HepG2 (cell line): ENCODE results near the gene ABCC3. TPM values are rescaled to one million over a fixed set of nuclear protein-coding genes. Genes with fewer than 3 reads are reported as not detected.
A peak's percentile ranks its signal among the peaks of the same experiment; 100 is the strongest.

ENCODE experiments used
- ATF2 ChIP-seq: sonication (generic); formaldehyde crosslinking; IDR thresholded peaks from 2 replicates; pipeline ENCODE4 v1.4.0; 2020; ENCODE audit warnings: missing genetic modification reagents
- CENPBD1 ChIP-seq: sonication (generic); formaldehyde crosslinking; IDR thresholded peaks from 2 replicates; pipeline ENCODE4 v1.8.0; 2022; ENCODE audit warnings: missing genetic modification reagents, low read depth, mild to moderate bottlenecking, borderline replicate concordance
- EEA1 ChIP-seq: sonication (generic); formaldehyde crosslinking; IDR thresholded peaks from 2 replicates; pipeline ENCODE4 v1.5.1; 2020; ENCODE audit warnings: mild to moderate bottlenecking, missing genetic modification reagents, borderline replicate concordance
- ETV6 ChIP-seq: sonication (generic); formaldehyde crosslinking; conservative IDR thresholded peaks from 2 replicates; pipeline ENCODE4 v1.4.0; 2020; ENCODE audit warnings: missing genetic modification reagents
- FOXA1 ChIP-seq, 2 experiments: fragments of 450-650 bp in 1 of 2; sonication (generic) in 1 of 2; formaldehyde crosslinking in 1 of 2; IDR thresholded peaks; 2 replicates each; pipeline versions ENCODE4 v1.4.0 to v1.6.1; 2016 to 2020; ENCODE audit warnings: missing genetic modification reagents in 1 of 2
- HDAC2 ChIP-seq: sonication (generic); formaldehyde crosslinking; IDR thresholded peaks from 2 replicates; pipeline ENCODE4 v1.4.0; 2020; ENCODE audit warnings: missing genetic modification reagents
- HMGXB3 ChIP-seq: sonication (generic); formaldehyde crosslinking; IDR thresholded peaks from 2 replicates; pipeline ENCODE4 v1.4.0; 2020; ENCODE audit warnings: missing genetic modification reagents, borderline replicate concordance
- MLX ChIP-seq: IDR thresholded peaks from 2 replicates; pipeline ENCODE4 v1.6.1; 2016
- NPAS2 ChIP-seq: sonication (generic); formaldehyde crosslinking; IDR thresholded peaks from 2 replicates; pipeline ENCODE4 v1.8.0; 2022; ENCODE audit warnings: mild to moderate bottlenecking, missing genetic modification reagents, borderline replicate concordance
- NR2F1 ChIP-seq, 2 experiments: fragments of 450-650 bp in 1 of 2; formaldehyde crosslinking in 1 of 2; IDR thresholded peaks; 2 replicates each; pipeline versions ENCODE4 v1.5.0 to v1.6.1; 2016 to 2020; ENCODE audit warnings: mild to moderate bottlenecking in 1 of 2, missing compliant biosample characterization in 1 of 2, missing genetic modification reagents in 1 of 2, moderate library complexity in 1 of 2
- PHF8 ChIP-seq: sonication (generic); formaldehyde crosslinking; IDR thresholded peaks from 2 replicates; pipeline ENCODE4 v1.5.0; 2020; ENCODE audit warnings: missing genetic modification reagents
- SUZ12 ChIP-seq: fragments of 150-350 bp; IDR thresholded peaks from 2 replicates; pipeline ENCODE4 v1.6.1; 2014; ENCODE audit warnings: low read depth, low read length
- TCF7L2 ChIP-seq: IDR thresholded peaks from 2 replicates; pipeline ENCODE4 v1.6.1; 2011; ENCODE audit warnings: mild to moderate bottlenecking, low read depth, low read length, moderate library complexity
- THYN1 ChIP-seq: sonication (generic); formaldehyde crosslinking; IDR thresholded peaks from 2 replicates; pipeline ENCODE4 v1.8.1; 2023; ENCODE audit warnings: low read depth, mild to moderate bottlenecking, moderate library complexity, missing genetic modification reagents, borderline replicate concordance
- ZBTB38 ChIP-seq: sonication (generic); formaldehyde crosslinking; IDR thresholded peaks from 2 replicates; pipeline ENCODE4 v1.5.1; 2020; ENCODE audit warnings: mild to moderate bottlenecking, missing genetic modification reagents
- ZFP37 ChIP-seq: sonication (generic); formaldehyde crosslinking; IDR thresholded peaks from 2 replicates; pipeline ENCODE4 v1.4.0; 2020; ENCODE audit warnings: missing genetic modification reagents, borderline replicate concordance
- ZHX1 ChIP-seq: sonication (generic); formaldehyde crosslinking; IDR thresholded peaks from 2 replicates; pipeline ENCODE4 v1.8.1; 2022; ENCODE audit warnings: low read depth, mild to moderate bottlenecking, missing genetic modification reagents
- ZNF296 ChIP-seq: sonication (generic); formaldehyde crosslinking; conservative IDR thresholded peaks from 2 replicates; pipeline ENCODE4 v1.5.0; 2020; ENCODE audit warnings: mild to moderate bottlenecking, missing genetic modification reagents
- ZNF432 ChIP-seq: sonication (generic); formaldehyde crosslinking; IDR thresholded peaks from 2 replicates; pipeline ENCODE4 v1.5.0; 2020; ENCODE audit warnings: missing genetic modification reagents, mild to moderate bottlenecking, borderline replicate concordance
- ZNF841 ChIP-seq: sonication (generic); formaldehyde crosslinking; IDR thresholded peaks from 2 replicates; pipeline ENCODE4 v1.8.1; 2023; ENCODE audit warnings: missing genetic modification reagents, borderline replicate concordance
- polyA plus RNA-seq, 8 experiments: library from polyadenylated mRNA; depleted of rRNA in 3 of 8; stranded (reverse) in 7 of 8; unstranded in 1 of 8; fragments of >200 nt; fragmentation: Illumina TruSeq in 4 of 8; extraction: Trizol in 4 of 8; gene quantifications; 2 replicates each; pipeline versions ENCODE4 v1.2.1 to v1.2.3, GENCODE V29; 2011 to 2016; ENCODE audit warnings: low read depth in 4 of 8, missing spikeins in 1 of 8, mixed read lengths in 1 of 8; ENCODE audit not compliant: insufficient read depth in 1 of 8
- total RNA-seq, 5 experiments: library from RNA; depleted of rRNA; stranded (reverse); fragments of >200 nt; fragmentation: Illumina TruSeq; extraction: Trizol; gene quantifications; 2 replicates each; pipeline ENCODE4 v1.2.3, GENCODE V29; 2016; ENCODE audit warnings: low read depth in 1 of 5

Gene ABCC3
- total and polyA plus RNA-seq, 2 of the 13 experiments (the other 11 are each of a cell fraction or from before 2014, with no cell fraction given), result 25.2 to 50.7 TPM

- TF ChIP-seq HMGXB3 (CRISPR knock-in tag), result peak; percentile 53; the same call in 1 of the 2 replicates
- TF ChIP-seq ZNF296 (CRISPR knock-in tag), result no peak
- TF ChIP-seq PHF8 (CRISPR knock-in tag), result peak; percentile 68
- no peak for TF ChIP-seq CENPBD1 (CRISPR knock-in tag)
- no peak for TF ChIP-seq MLX (CRISPR knock-in tag)
- 0 out of 2 replicates have a peak, but pooled peaks have one; percentile 12 for TF ChIP-seq SUZ12
- peak; percentile 50; the same call in 1 of the 2 replicates for TF ChIP-seq ATF2 (CRISPR knock-in tag)
- TF ChIP-seq ZNF841 (CRISPR knock-in tag), result no peak
- no peak for TF ChIP-seq NPAS2 (CRISPR knock-in tag)
- TF ChIP-seq ETV6 (CRISPR knock-in tag), result peak; percentile 74; the same call in 1 of the 2 replicates
- peak; percentile 66; the same call in 1 of the 2 replicates for TF ChIP-seq HDAC2
- no peak for TF ChIP-seq FOXA1 (IDR thresholded peaks at IDR 0.05)
- no peak for TF ChIP-seq FOXA1 (CRISPR knock-in tag; IDR thresholded peaks at IDR 0.05)
- TF ChIP-seq ZBTB38 (CRISPR knock-in tag), result peak; percentile 78
- TF ChIP-seq ZNF432 (CRISPR knock-in tag), result no peak
- no peak for TF ChIP-seq THYN1 (CRISPR knock-in tag)
- TF ChIP-seq NR2F1 (CRISPR knock-in tag; IDR thresholded peaks at IDR 0.05), result no peak; a peak in 1 of 4 replicates
- no peak for TF ChIP-seq TCF7L2
- no peak for TF ChIP-seq ZHX1 (CRISPR knock-in tag)
- no peak for TF ChIP-seq ZFP37
- no peak for TF ChIP-seq EEA1 (CRISPR knock-in tag)
Measured at GRCh38 chr17:50626037-50626574, 8.6 kb upstream of the ABCC3 start (continued).
